ENCODE measurements around the gene SLC6A3. TPM values are rescaled to one million over a fixed set of nuclear protein-coding genes. Genes with fewer than 3 reads are reported as not detected.

The SLC6A3 gene
- total RNA-seq, 1 donor from 2014 or later, result not detected

- H3K27ac Mint-ChIP-seq (ENCODE audit: unreplicated experiment), result no peak overlapping the region
Observed at GRCh38 chr5:1393571-1394501, 51.4 kb downstream of the SLC6A3 start.

GRCh38 chr5:1392801-1393565, 52.3 kb downstream of the SLC6A3 start:
- Mint-ChIP-seq H3K27me3 (ENCODE audit: unreplicated experiment) (peaks cover 24% of the 10 kb centered on the region), H3K9me3 (ENCODE audit: unreplicated experiment) (no peaks in the 10 kb centered on the region), H3K4me3 (ENCODE audit: unreplicated experiment) (no peak overlapping the region), H3K4me1 (ENCODE audit: unreplicated experiment) (no peaks in the 10 kb centered on the region), H3K36me3 (ENCODE audit: unreplicated experiment) (no peaks in the 10 kb centered on the region), H3K27ac (ENCODE audit: unreplicated experiment) (no peak overlapping the region)
- no peak for TF ChIP-seq CTCF (IDR thresholded peaks at IDR 0.05)
- DNase-seq (ENCODE audit: extremely low spot score, unreplicated experiment), result no peak

More at GRCh38 chr5:1393571-1394501, 51.4 kb downstream of the SLC6A3 start:
- H3K9me3 Mint-ChIP-seq (ENCODE audit: unreplicated experiment), result peaks cover 5% of the 10 kb centered on the region
- H3K4me3 Mint-ChIP-seq (ENCODE audit: unreplicated experiment), result no peak overlapping the region
- no peak for TF ChIP-seq CTCF (IDR thresholded peaks at IDR 0.05)
- H3K36me3 Mint-ChIP-seq (ENCODE audit: unreplicated experiment), result no peaks in the 10 kb centered on the region
- H3K27me3 Mint-ChIP-seq (ENCODE audit: unreplicated experiment), result peaks cover 23% of the 10 kb centered on the region
- DNase-seq (ENCODE audit: extremely low spot score, unreplicated experiment), result no peak
- H3K4me1 Mint-ChIP-seq (ENCODE audit: unreplicated experiment), result no peaks in the 10 kb centered on the region

GRCh38 chr5:1392261-1392660, 53.0 kb downstream of the SLC6A3 start:
- Mint-ChIP-seq H3K27ac (ENCODE audit: unreplicated experiment) (no peak overlapping the region), H3K4me1 (ENCODE audit: unreplicated experiment) (no peaks in the 10 kb centered on the region), H3K9me3 (ENCODE audit: unreplicated experiment) (no peaks in the 10 kb centered on the region), H3K27me3 (ENCODE audit: unreplicated experiment) (peaks cover 27% of the 10 kb centered on the region), H3K4me3 (ENCODE audit: unreplicated experiment) (no peak overlapping the region), H3K36me3 (ENCODE audit: unreplicated experiment) (no peaks in the 10 kb centered on the region)
- TF ChIP-seq CTCF (IDR thresholded peaks at IDR 0.05), result no peak
- DNase-seq (ENCODE audit: extremely low spot score, unreplicated experiment), result no peak

- Mint-ChIP-seq H3K4me1 (ENCODE audit: unreplicated experiment) (peaks cover 1% of the 10 kb centered on the region), H3K4me3 (ENCODE audit: unreplicated experiment) (no peak overlapping the region), H3K27ac (ENCODE audit: unreplicated experiment) (no peak overlapping the region), H3K36me3 (ENCODE audit: unreplicated experiment) (no peaks in the 10 kb centered on the region), H3K9me3 (ENCODE audit: unreplicated experiment) (no peaks in the 10 kb centered on the region), H3K27me3 (ENCODE audit: unreplicated experiment) (peaks cover 32% of the 10 kb centered on the region)
- no peak for TF ChIP-seq CTCF (IDR thresholded peaks at IDR 0.05)
- DNase-seq (ENCODE audit: extremely low spot score, unreplicated experiment), result no peak
Observed at GRCh38 chr5:1391691-1392090, 53.5 kb downstream of the SLC6A3 start.
